H9 (cell line): ENCODE results near the gene NCOA1. TPM values are rescaled to one million over a fixed set of nuclear protein-coding genes. Genes with fewer than 3 reads are reported as not detected.

ENCODE experiments used
- DNase-seq: peaks from one replicate; pipeline ENCODE4 v3.0.0-alpha.2; 2017
- H2AFZ ChIP-seq: one replicate; pipeline ENCODE4 v1.6.1; 2013; ENCODE audit warnings: mild to moderate bottlenecking, low read length, control low read depth, moderate library complexity
- H2AK5ac ChIP-seq: 2 replicates; pipeline ENCODE4 v1.6.1; 2013; ENCODE audit warnings: low read length, control low read depth, mixed read lengths; ENCODE audit not compliant: insufficient read length
- H2BK120ac ChIP-seq: one replicate; pipeline ENCODE4 v1.6.1; 2013; ENCODE audit warnings: low read depth, mild to moderate bottlenecking, low read length, control low read depth, inconsistent platforms; ENCODE audit not compliant: poor library complexity, severe bottlenecking
- H2BK12ac ChIP-seq: 2 replicates; pipeline ENCODE4 v1.6.1; 2013; ENCODE audit warnings: low read length, control low read depth, mixed read lengths, low read depth; ENCODE audit not compliant: insufficient read length
- H2BK15ac ChIP-seq: 2 replicates; pipeline ENCODE4 v1.6.1; 2013; ENCODE audit warnings: low read depth, low read length, control low read depth
- H2BK20ac ChIP-seq: one replicate; pipeline ENCODE4 v1.6.1; 2013; ENCODE audit warnings: low read depth, mild to moderate bottlenecking, low read length, control low read depth, inconsistent platforms; ENCODE audit not compliant: poor library complexity, severe bottlenecking
- H2BK5ac ChIP-seq: 2 replicates; pipeline ENCODE4 v1.6.1; 2013; ENCODE audit warnings: low read length, control low read depth, mixed read lengths; ENCODE audit not compliant: insufficient read length
- H3K14ac ChIP-seq: 2 replicates; pipeline ENCODE4 v1.6.1; 2013; ENCODE audit warnings: low read length, control low read depth; ENCODE audit not compliant: insufficient read depth
- H3K18ac ChIP-seq: 2 replicates; pipeline ENCODE4 v1.6.1; 2013; ENCODE audit warnings: low read depth, mild to moderate bottlenecking, mixed read lengths, low read length, control low read depth; ENCODE audit not compliant: insufficient read length
- H3K23ac ChIP-seq: 2 replicates; pipeline ENCODE4 v1.6.1; 2013; ENCODE audit warnings: low read length, control low read depth, mixed read lengths, low read depth; ENCODE audit not compliant: insufficient read length
- H3K23me2 ChIP-seq: 2 replicates; pipeline ENCODE4 v1.6.1; 2013; ENCODE audit warnings: low read depth, mild to moderate bottlenecking, mixed read lengths, low read length, control low read depth; ENCODE audit not compliant: insufficient read length, poor library complexity, severe bottlenecking
- H3K27ac ChIP-seq: 2 replicates; pipeline ENCODE4 v1.5.1; 2013; ENCODE audit warnings: low read length, control low read depth, mixed read lengths, low read depth; ENCODE audit not compliant: insufficient read length
- H3K27me3 ChIP-seq: 2 replicates; pipeline ENCODE4 v1.6.1; 2013; ENCODE audit warnings: low read length, control low read depth, inconsistent platforms; ENCODE audit not compliant: insufficient read depth
- H3K4ac ChIP-seq: 2 replicates; pipeline ENCODE4 v1.6.1; 2013; ENCODE audit warnings: low read depth, mild to moderate bottlenecking, control low read depth, inconsistent platforms, low read length, moderate library complexity
- H3K4me1 ChIP-seq: 2 replicates; pipeline ENCODE4 v1.6.1; 2013; ENCODE audit warnings: low read length, control low read depth, inconsistent platforms; ENCODE audit not compliant: insufficient read depth
- H3K4me2 ChIP-seq: 2 replicates; pipeline ENCODE4 v1.6.1; 2013; ENCODE audit warnings: low read length, control low read depth, mixed read lengths; ENCODE audit not compliant: insufficient read length, insufficient read depth
- H3K56ac ChIP-seq: 2 replicates; pipeline ENCODE4 v1.6.1; 2013; ENCODE audit warnings: low read depth, mild to moderate bottlenecking, mixed read lengths, low read length, control low read depth; ENCODE audit not compliant: insufficient read length
- H3K79me1 ChIP-seq: 2 replicates; pipeline ENCODE4 v1.6.1; 2013; ENCODE audit warnings: low read depth, mild to moderate bottlenecking, moderate library complexity, low read length, control low read depth, inconsistent platforms; ENCODE audit not compliant: insufficient read depth, poor library complexity, severe bottlenecking
- H3K79me2 ChIP-seq: 2 replicates; pipeline ENCODE4 v1.6.1; 2013; ENCODE audit warnings: low read length, control low read depth, inconsistent platforms; ENCODE audit not compliant: insufficient read depth
- H3K9ac ChIP-seq: 2 replicates; pipeline ENCODE4 v1.6.1; 2013; ENCODE audit warnings: low read length, control low read depth, mixed read lengths; ENCODE audit not compliant: insufficient read length; ENCODE audit errors: extremely low read depth
- H3K9me3 ChIP-seq: one replicate; pipeline ENCODE4 v1.6.1; 2013; ENCODE audit warnings: low read depth, low read length, inconsistent platforms; ENCODE audit not compliant: control insufficient read depth
- H3T11ph ChIP-seq: one replicate; pipeline ENCODE4 v1.6.1; 2013; ENCODE audit warnings: mild to moderate bottlenecking, low read length, control low read depth, inconsistent platforms
- H4K20me1 ChIP-seq: one replicate; pipeline ENCODE4 v1.6.1; 2013; ENCODE audit not compliant: control insufficient read depth, insufficient read length, insufficient read depth
- H4K5ac ChIP-seq: 2 replicates; pipeline ENCODE4 v1.6.1; 2013; ENCODE audit warnings: low read depth, mild to moderate bottlenecking, mixed read lengths, low read length, control low read depth; ENCODE audit not compliant: insufficient read length
- H4K8ac ChIP-seq: replicated peaks from 2 replicates; pipeline ENCODE4 v1.6.1; 2013; ENCODE audit warnings: low read length, control low read depth, mixed read lengths, low read depth; ENCODE audit not compliant: insufficient read length
- H4K91ac ChIP-seq: 2 replicates; pipeline ENCODE4 v1.6.1; 2013; ENCODE audit warnings: low read depth, mild to moderate bottlenecking, moderate library complexity, mixed read lengths, low read length, control low read depth; ENCODE audit not compliant: insufficient read length
- H3K27ac Mint-ChIP-seq, 3 experiments: 2 replicates in 2 of 3; 3 replicates in 1 of 3; pipeline ENCODE4 v1.8.0; 2020 to 2021; ENCODE audit warnings: mixed read lengths in 3 of 3, mild to moderate bottlenecking in 1 of 3, moderate library complexity in 1 of 3
- H3K27me3 Mint-ChIP-seq: 2 replicates; pipeline ENCODE4 v1.8.0; 2021; ENCODE audit warnings: low read depth, mild to moderate bottlenecking, moderate library complexity, mixed read lengths
- H3K36me3 Mint-ChIP-seq, 3 experiments: 2 replicates in 2 of 3; 3 replicates in 1 of 3; pipeline ENCODE4 v1.8.0; 2020 to 2021; ENCODE audit warnings: low read depth in 3 of 3, mixed read lengths in 3 of 3; ENCODE audit not compliant: insufficient read depth in 1 of 3
- H3K4me1 Mint-ChIP-seq, 2 experiments: 2 replicates each; pipeline ENCODE4 v1.8.0; 2020; ENCODE audit warnings: mixed read lengths in 2 of 2
- H3K4me3 Mint-ChIP-seq, 2 experiments: 2 replicates in 1 of 2; 3 replicates in 1 of 2; pipeline ENCODE4 v1.8.0; 2020 to 2021; ENCODE audit warnings: mild to moderate bottlenecking in 2 of 2, mixed read lengths in 2 of 2, moderate library complexity in 1 of 2
- H3K9me3 Mint-ChIP-seq, 2 experiments: 2 replicates in 1 of 2; 3 replicates in 1 of 2; pipeline ENCODE4 v1.8.0; 2020; ENCODE audit warnings: mild to moderate bottlenecking in 2 of 2, mixed read lengths in 2 of 2, moderate library complexity in 1 of 2
- WGBS: extraction: QIAGEN DNeasy Blood & Tissue Kit; methylation state at CpG from one replicate; pipeline ENCODE4 v1.1.7; 2013; ENCODE audit warnings: missing lambda C conversion rate, low lambda C conversion rate, mixed read lengths; ENCODE audit not compliant: insufficient read length; ENCODE audit errors: extremely low coverage; 5-methylcytosine and 5-hydroxymethylcytosine counted together
- total RNA-seq: library from RNA; stranded (reverse); gene quantifications from 2 replicates; pipeline ENCODE4 v1.2.1, GENCODE V29; 2021
- TF ChIP-seq, protein P1 (sequence below): fragments of 200-600 bp; sonication (generic); conservative IDR thresholded peaks from 3 replicates; pipeline ENCODE4 v1.8.0; 2021; ENCODE audit warnings: antibody characterized with exemption, mild to moderate bottlenecking

NCOA1 gene
- total RNA-seq, 1 experiment from 2014 or later: 14.8 TPM

DNA sequence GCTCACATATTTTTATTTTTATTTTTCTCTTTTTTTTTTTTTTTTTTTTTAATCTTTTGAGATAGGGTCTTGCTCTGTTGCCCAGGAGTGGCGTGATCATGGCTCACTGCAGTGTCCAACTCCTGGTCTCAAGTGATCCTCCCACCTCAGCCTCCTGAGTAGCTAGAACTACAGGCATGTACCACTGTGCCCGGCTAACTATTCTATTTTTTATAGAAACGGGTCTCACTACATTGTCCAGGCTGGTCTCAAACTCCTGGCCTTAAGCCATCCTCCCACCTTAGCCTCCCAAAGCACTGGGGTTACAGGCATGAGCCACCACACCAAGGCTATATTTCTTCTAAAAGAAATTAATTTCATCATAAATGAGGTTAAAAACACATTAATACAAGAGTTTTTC, 256.2 kb downstream of the NCOA1 start:
- no peaks in the 10 kb centered on the region for H3K23me2 ChIP-seq
- Mint-ChIP-seq H3K27ac (no peak overlapping the region), H3K4me1 (peaks cover 2 to 5% of the 10 kb centered on the region in 2 experiments; a peak in 3 of 4 replicates), H3K4me3 (no peak overlapping the region), H3K27me3 (no peaks in the 10 kb centered on the region), H3K36me3 (no peaks in the 10 kb centered on the region), H3K9me3 (no peaks in the 10 kb centered on the region)
- H3K18ac ChIP-seq: no peak overlapping the region
- H3K27ac ChIP-seq: no peak overlapping the region
- H2BK20ac ChIP-seq: no peak overlapping the region
- WGBS: no CpG with 5 or more reads among the region's 3 CpGs
- H4K20me1 ChIP-seq: no peaks in the 10 kb centered on the region
- H3T11ph ChIP-seq: no peak overlapping the region
- no peak overlapping the region for H3K14ac ChIP-seq
- H2AFZ ChIP-seq: no peak overlapping the region
- H3K4me2 ChIP-seq: no peak overlapping the region
- H2BK12ac ChIP-seq: no peak overlapping the region
- no peak overlapping the region for H2BK15ac ChIP-seq
- H3K79me1 ChIP-seq: no peaks in the 10 kb centered on the region
- H2BK5ac ChIP-seq: no peak overlapping the region
- no peaks in the 10 kb centered on the region for H3K4me1 ChIP-seq
- H2BK120ac ChIP-seq: no peak overlapping the region
- H3K23ac ChIP-seq: no peak overlapping the region
- no peak overlapping the region for H4K5ac ChIP-seq
- no peak overlapping the region for H3K56ac ChIP-seq
- no peaks in the 10 kb centered on the region for H3K9me3 ChIP-seq
- H4K8ac ChIP-seq: no peak overlapping the region
- H3K79me2 ChIP-seq: no peaks in the 10 kb centered on the region
- H3K4ac ChIP-seq: no peak overlapping the region
- H3K27me3 ChIP-seq: no peaks in the 10 kb centered on the region
- TF ChIP-seq, protein P1, sequence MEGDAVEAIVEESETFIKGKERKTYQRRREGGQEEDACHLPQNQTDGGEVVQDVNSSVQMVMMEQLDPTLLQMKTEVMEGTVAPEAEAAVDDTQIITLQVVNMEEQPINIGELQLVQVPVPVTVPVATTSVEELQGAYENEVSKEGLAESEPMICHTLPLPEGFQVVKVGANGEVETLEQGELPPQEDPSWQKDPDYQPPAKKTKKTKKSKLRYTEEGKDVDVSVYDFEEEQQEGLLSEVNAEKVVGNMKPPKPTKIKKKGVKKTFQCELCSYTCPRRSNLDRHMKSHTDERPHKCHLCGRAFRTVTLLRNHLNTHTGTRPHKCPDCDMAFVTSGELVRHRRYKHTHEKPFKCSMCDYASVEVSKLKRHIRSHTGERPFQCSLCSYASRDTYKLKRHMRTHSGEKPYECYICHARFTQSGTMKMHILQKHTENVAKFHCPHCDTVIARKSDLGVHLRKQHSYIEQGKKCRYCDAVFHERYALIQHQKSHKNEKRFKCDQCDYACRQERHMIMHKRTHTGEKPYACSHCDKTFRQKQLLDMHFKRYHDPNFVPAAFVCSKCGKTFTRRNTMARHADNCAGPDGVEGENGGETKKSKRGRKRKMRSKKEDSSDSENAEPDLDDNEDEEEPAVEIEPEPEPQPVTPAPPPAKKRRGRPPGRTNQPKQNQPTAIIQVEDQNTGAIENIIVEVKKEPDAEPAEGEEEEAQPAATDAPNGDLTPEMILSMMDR: no peak
- no peak overlapping the region for H4K91ac ChIP-seq
- DNase-seq: no peak
- no peak overlapping the region for H2AK5ac ChIP-seq
- H3K9ac ChIP-seq: no peak overlapping the region
